H1 (cell line): Measurements from ENCODE around the gene USH2A. TPM values are rescaled to one million over a fixed set of nuclear protein-coding genes. Genes with fewer than 3 reads are reported as not detected.

Experiments
- CTCF ChIA-PET: fragments of 300-600 bp; sonication (Branson Sonifier 250); formaldehyde crosslinking; loops from one replicate; lab custom pipeline; 2021; ENCODE audit not compliant: partially characterized antibody; lab: Charles Lee
- POLR2A ChIA-PET: fragments of 300-600 bp; sonication (Branson Sonifier 250); formaldehyde crosslinking; loops from one replicate; lab custom pipeline; 2021; ENCODE audit warnings: inconsistent platforms; ENCODE audit not compliant: partially characterized antibody; lab: Charles Lee
- DNase-seq, 2 experiments: peaks; one replicate each; pipeline versions ENCODE4 v3.0.0 to v3.0.0-alpha.2; 2010 to 2022; ENCODE audit warnings: low spot score in 2 of 2, low read depth in 1 of 2, mixed read lengths in 1 of 2
- FAIRE-seq: peaks from 2 replicates; lab custom pipeline; 2011; peaks lifted over from hg19 to GRCh38; lab: Jason Lieb, UNC
- H2AFZ ChIP-seq: 2 replicates; pipeline ENCODE4 v1.8.1; 2012; ENCODE audit warnings: low read length, inconsistent platforms
- H2AK5ac ChIP-seq: 2 replicates; pipeline ENCODE4 v1.6.1; 2013; ENCODE audit warnings: low read depth, low read length
- H2BK120ac ChIP-seq: replicated peaks from 2 replicates; pipeline ENCODE3; 2013; ENCODE audit warnings: low read depth, low read length, inconsistent platforms
- H2BK12ac ChIP-seq: 2 replicates; pipeline ENCODE4 v1.6.1; 2013; ENCODE audit warnings: low read depth, low read length
- H2BK15ac ChIP-seq: 2 replicates; pipeline ENCODE4 v1.6.1; 2013; ENCODE audit warnings: low read length
- H2BK20ac ChIP-seq: 2 replicates; pipeline ENCODE4 v1.6.1; 2013; ENCODE audit warnings: low read length
- H2BK5ac ChIP-seq: 2 replicates; pipeline ENCODE4 v1.6.1; 2013; ENCODE audit warnings: low read depth, low read length
- H3K14ac ChIP-seq: 2 replicates; pipeline ENCODE4 v1.6.1; 2013; ENCODE audit warnings: inconsistent platforms; ENCODE audit not compliant: insufficient read length
- H3K18ac ChIP-seq: 2 replicates; pipeline ENCODE4 v1.6.1; 2013; ENCODE audit warnings: low read length; ENCODE audit errors: extremely low read depth
- H3K23ac ChIP-seq: 2 replicates; pipeline ENCODE4 v1.6.1; 2013; ENCODE audit warnings: inconsistent platforms; ENCODE audit not compliant: insufficient read length
- H3K23me2 ChIP-seq: 2 replicates; pipeline ENCODE4 v1.6.1; 2013; ENCODE audit warnings: low read depth, low read length
- H3K27ac ChIP-seq: 2 replicates; pipeline ENCODE4 v1.6.1; 2011; ENCODE audit warnings: low read depth, low read length, inconsistent platforms
- H3K27me3 ChIP-seq, 4 experiments: replicated peaks in 1 of 4; 1 replicate in 1 of 4; 2 replicates in 3 of 4; pipeline versions ENCODE4 v1.6.1 to v1.8.1; 2011 to 2013; ENCODE audit warnings: low read length in 3 of 4, mild to moderate bottlenecking in 3 of 4, inconsistent platforms in 2 of 4, mixed read lengths in 2 of 4, moderate library complexity in 1 of 4; ENCODE audit not compliant: control insufficient read depth in 3 of 4, insufficient read depth in 3 of 4; ENCODE audit errors: extremely low read depth in 1 of 4
- H3K36me3 ChIP-seq, 4 experiments: 2 replicates each; pipeline versions ENCODE4 v1.6.1 to v1.8.1; 2011 to 2013; ENCODE audit warnings: mild to moderate bottlenecking in 4 of 4, low read length in 3 of 4, moderate library complexity in 2 of 4, control low read depth in 1 of 4, inconsistent platforms in 1 of 4; ENCODE audit not compliant: insufficient read depth in 4 of 4, control insufficient read depth in 2 of 4
- H3K4ac ChIP-seq: replicated peaks from 2 replicates; pipeline ENCODE3; 2013; ENCODE audit warnings: low read length, low read depth, mixed read lengths, inconsistent platforms; ENCODE audit not compliant: insufficient read length
- H3K4me1 ChIP-seq, 4 experiments: replicated peaks in 1 of 4; 1 replicate in 1 of 4; 2 replicates in 3 of 4; pipeline versions ENCODE4 v1.6.1 to v1.8.1; 2011 to 2013; ENCODE audit warnings: low read length in 3 of 4, inconsistent platforms in 2 of 4, mixed read lengths in 1 of 4; ENCODE audit not compliant: insufficient read depth in 4 of 4, control insufficient read depth in 3 of 4
- H3K4me2 ChIP-seq, 2 experiments: 2 replicates each; pipeline versions ENCODE4 v1.6.1 to v1.8.1; 2011 to 2013; ENCODE audit warnings: low read depth in 2 of 2, low read length in 2 of 2, control low read depth in 1 of 2, inconsistent platforms in 1 of 2, mild to moderate bottlenecking in 1 of 2; ENCODE audit not compliant: insufficient read depth in 1 of 2
- H3K4me3 ChIP-seq, 4 experiments: fragments of 200-600, 300-600 bp in 1 of 4; sonication (generic), shearing (Covaris generic), sonication (Bioruptor Twin) in 1 of 4; 2 replicates each; pipeline versions ENCODE4 v1.5.1 to v1.8.1; 2011 to 2016; ENCODE audit warnings: low read length in 4 of 4, low read depth in 3 of 4, control low read depth in 2 of 4, inconsistent platforms in 2 of 4, mild to moderate bottlenecking in 2 of 4, mixed read lengths in 1 of 4, moderate library complexity in 1 of 4; ENCODE audit not compliant: insufficient read depth in 2 of 4; ENCODE audit errors: extremely low read depth in 1 of 4
- H3K56ac ChIP-seq: replicated peaks from 2 replicates; pipeline ENCODE3; 2013; ENCODE audit warnings: low read depth, mild to moderate bottlenecking, mixed read lengths, low read length, inconsistent platforms; ENCODE audit not compliant: insufficient read length
- H3K79me1 ChIP-seq: 2 replicates; pipeline ENCODE4 v1.6.1; 2013; ENCODE audit warnings: low read depth, low read length, control low read depth
- H3K79me2 ChIP-seq, 2 experiments: 2 replicates each; pipeline versions ENCODE4 v1.6.1 to v1.8.1; 2012 to 2013; ENCODE audit warnings: low read length in 2 of 2, mild to moderate bottlenecking in 2 of 2, inconsistent platforms in 1 of 2; ENCODE audit not compliant: insufficient read depth in 2 of 2, control insufficient read depth in 1 of 2
- H3K9ac ChIP-seq, 4 experiments: replicated peaks in 1 of 4; 1 replicate in 1 of 4; 2 replicates in 3 of 4; pipeline versions ENCODE4 v1.6.1 to v1.8.1; 2011 to 2013; ENCODE audit warnings: low read depth in 3 of 4, low read length in 3 of 4, control low read depth in 2 of 4, mild to moderate bottlenecking in 2 of 4, moderate library complexity in 2 of 4, inconsistent platforms in 1 of 4; ENCODE audit errors: extremely low read depth in 1 of 4
- H3K9me3 ChIP-seq, 2 experiments: 2 replicates each; pipeline versions ENCODE4 v1.6.1 to v1.8.1; 2012 to 2013; ENCODE audit warnings: mild to moderate bottlenecking in 2 of 2, moderate library complexity in 2 of 2, control low read depth in 1 of 2, inconsistent platforms in 1 of 2, low read depth in 1 of 2, low read length in 1 of 2, mixed read lengths in 1 of 2; ENCODE audit not compliant: insufficient read depth in 2 of 2
- H4K20me1 ChIP-seq, 2 experiments: replicated peaks in 1 of 2; 2 replicates each; pipeline versions ENCODE3 to v1.8.1; 2011 to 2013; ENCODE audit warnings: inconsistent platforms in 2 of 2, low read length in 2 of 2, mild to moderate bottlenecking in 1 of 2; ENCODE audit not compliant: insufficient read depth in 2 of 2, control insufficient read depth in 1 of 2
- H4K5ac ChIP-seq: 2 replicates; pipeline ENCODE4 v1.6.1; 2013; ENCODE audit warnings: low read length, low read depth, mixed read lengths, inconsistent platforms; ENCODE audit not compliant: insufficient read length
- H4K8ac ChIP-seq: 2 replicates; pipeline ENCODE4 v1.8.0; 2013; ENCODE audit warnings: mild to moderate bottlenecking, moderate library complexity, low read length, inconsistent platforms; ENCODE audit not compliant: insufficient read depth; ENCODE audit errors: extremely low read depth
- H4K91ac ChIP-seq: replicated peaks from 2 replicates; pipeline ENCODE3; 2013; ENCODE audit warnings: low read length, mixed read lengths, inconsistent platforms; ENCODE audit not compliant: insufficient read length
- CBX5 ChIP-seq: fragments of 300-800, 300-1000 bp; sonication (generic); IDR thresholded peaks from 2 replicates; pipeline ENCODE4 v1.7.1; 2016; ENCODE audit warnings: antibody characterized with exemption, low read length, low read depth
- EGR1 ChIP-seq: IDR thresholded peaks from 2 replicates; pipeline ENCODE4 v1.6.1; 2011; ENCODE audit warnings: low read depth, low read length, borderline replicate concordance
- NANOG ChIP-seq: IDR thresholded peaks from 2 replicates; pipeline ENCODE4 v1.6.1; 2011; ENCODE audit warnings: low read length, low read depth, mild to moderate bottlenecking, inconsistent platforms; ENCODE audit not compliant: insufficient read depth, poor library complexity, severe bottlenecking
- POLR2A ChIP-seq, 2 experiments: IDR thresholded peaks; 1 replicate in 1 of 2; 2 replicates in 1 of 2; pipeline ENCODE4 v1.6.1; 2011; ENCODE audit warnings: low read depth in 2 of 2, low read length in 2 of 2, mild to moderate bottlenecking in 2 of 2; ENCODE audit errors: control extremely low read depth in 1 of 2
- SIN3A ChIP-seq, 2 experiments: IDR thresholded peaks in 1 of 2; conservative IDR thresholded peaks in 1 of 2; 2 replicates each; pipeline ENCODE4 v1.6.1; 2011 to 2012; ENCODE audit warnings: low read length in 2 of 2, improper control_type of control experiment in 1 of 2, low read depth in 1 of 2, mild to moderate bottlenecking in 1 of 2
- SIX5 ChIP-seq: IDR thresholded peaks from 2 replicates; pipeline ENCODE4 v1.6.1; 2011; ENCODE audit warnings: mild to moderate bottlenecking, low read depth, low read length
- SUZ12 ChIP-seq: fragments of 200-600 bp; sonication (generic); IDR thresholded peaks from 2 replicates; pipeline ENCODE4 v1.6.1; 2012; ENCODE audit warnings: mild to moderate bottlenecking, inconsistent platforms, low read length, moderate library complexity, mixed read lengths
- TEAD4 ChIP-seq: IDR thresholded peaks from 2 replicates; pipeline ENCODE4 v1.6.1; 2012; ENCODE audit warnings: low read depth, low read length, inconsistent platforms, mixed read lengths
- WGBS, 2 experiments: shearing (Covaris generic) in 1 of 2; methylation state at CpG; one replicate each; pipeline versions ENCODE4 v1.1.6 to v1.1.7; 2013 to 2015; ENCODE audit warnings: low lambda C conversion rate in 2 of 2, mixed read lengths in 2 of 2, inconsistent platforms in 1 of 2, low coverage in 1 of 2, missing lambda C conversion rate in 1 of 2; ENCODE audit not compliant: insufficient replicate concordance in 2 of 2, insufficient coverage in 1 of 2, insufficient read length in 1 of 2; ENCODE audit errors: extremely low coverage in 1 of 2, missing lambda C conversion rate in 1 of 2; 5-methylcytosine and 5-hydroxymethylcytosine counted together
- polyA plus RNA-seq, 7 experiments: library from polyadenylated mRNA; depleted of rRNA in 3 of 7; stranded (reverse) in 5 of 7; unstranded in 2 of 7; fragments of >200 nt in 5 of 7; fragments of 200-250 nt in 2 of 7; gene quantifications; 1 replicate in 5 of 7; 2 replicates in 1 of 7; 4 replicates in 1 of 7; pipeline versions ENCODE4 v1.2.1 to v1.2.3, GENCODE V29; 2011 to 2013; ENCODE audit warnings: missing spikeins in 2 of 7, mixed read lengths in 2 of 7
- total RNA-seq: library from RNA; stranded (reverse); fragmentation: NEBNext Ultra II Directional; extraction: Animal tissue kit (Norgen Biotek cat#: 25700); gene quantifications from 2 replicates; pipeline ENCODE4 v1.2.1, GENCODE V29; 2021

USH2A gene
- total and polyA plus RNA-seq, 2 of the 8 experiments (the other 6 are each of a cell fraction or from before 2014, with no cell fraction given): 0.02 to 0.17 TPM

DNA sequence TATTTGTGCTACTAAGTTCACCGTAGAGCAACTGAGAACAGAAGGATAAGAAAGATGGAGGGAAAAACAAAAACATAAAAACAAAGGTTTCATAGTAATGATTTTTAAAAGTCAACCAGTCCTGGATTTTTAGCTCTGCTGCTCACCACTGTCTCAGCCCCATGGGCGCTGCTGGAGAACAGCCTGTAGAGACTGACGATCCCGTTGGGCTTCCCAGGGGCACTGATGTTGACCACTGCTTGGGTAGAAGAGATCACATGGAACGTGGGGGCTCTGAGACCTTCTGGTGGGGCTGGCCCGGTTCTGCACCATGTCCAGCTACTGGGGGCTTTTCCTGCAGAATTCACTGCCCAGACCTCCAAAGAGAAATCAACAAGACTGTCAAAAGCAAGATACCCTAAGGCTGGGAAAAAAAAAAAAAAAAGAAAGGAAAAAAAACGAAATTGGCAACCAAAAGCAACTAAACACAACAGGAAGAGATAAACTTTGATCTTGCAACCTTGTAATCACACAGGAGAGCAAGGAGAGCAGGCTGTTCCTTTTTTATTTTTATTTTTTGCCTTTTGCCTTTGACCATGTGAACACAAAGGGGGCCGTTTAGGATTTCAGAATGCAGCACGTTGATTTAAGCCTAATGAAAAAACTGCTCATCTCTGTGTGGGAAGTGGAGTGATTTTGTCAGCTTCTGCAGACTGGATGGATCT is 772.6 kb downstream of the USH2A start:
- Histone ChIP-seq H2AK5ac (no peak overlapping the region), H3K23me2 (no peaks in the 10 kb centered on the region), H2BK12ac (peak overlapping the region; percentile 39; the same call in 1 of the 2 replicates), H4K91ac (no peak overlapping the region), H3K4ac (no peak overlapping the region), H2BK20ac (no peak overlapping the region), H4K5ac (no peak overlapping the region), H3K23ac (no peak overlapping the region), H3K4me3 (no peak overlapping the region), H4K20me1 (no peaks in the 10 kb centered on the region), H3K9me3 (no peaks in the 10 kb centered on the region), H3K18ac (peak overlapping the region; percentile 5; the same call in 1 of the 2 replicates), H3K79me2 (no peaks in the 10 kb centered on the region), H3K14ac (no peak overlapping the region), H3K36me3 (no peaks in the 10 kb centered on the region), H2BK15ac (no peak overlapping the region), H3K9ac (no peak overlapping the region), H3K4me1 (peaks cover 0 to 29% (median 11%) of the 10 kb centered on the region in 4 experiments; a peak in 5 of 7 replicates), H3K4me2 (no peak overlapping the region; a peak in 1 of 4 replicates), H3K27ac (no peak overlapping the region), H2BK120ac (peak overlapping the region; percentile 12), H2AFZ (no peak overlapping the region), H3K27me3 (no peaks in the 10 kb centered on the region), H2BK5ac (no peak overlapping the region; the same call in 1 of the 2 replicates), H3K79me1 (no peaks in the 10 kb centered on the region), H4K8ac (no peak overlapping the region), H3K56ac (no peak overlapping the region)
- no peak for DNase-seq
- WGBS, 2 experiments: 56% methylated on average over 9 of the region's 9 CpGs; no CpG with 5 or more reads in 1 of the 2 experiments
- no peak for FAIRE-seq
- ChIA-PET CTCF (no interaction called here), POLR2A (interaction anchor here (1.1 kb wide), 1 partner anchor 9 kb away, joined by 3 read pairs; no protein-coding TSS in a partner anchor)
- no peak for TF ChIP-seq SUZ12
- no peak for TF ChIP-seq TEAD4
- TF ChIP-seq SIX5: no peak
- TF ChIP-seq POLR2A (IDR thresholded peaks at IDR 0.05; ENCODE audit: control extremely low read depth in 1 of 2, low read depth in 2 of 2, low read length in 2 of 2): no peak
- TF ChIP-seq EGR1: no peak
- TF ChIP-seq CBX5: no peak
- TF ChIP-seq NANOG: no peak
- no peak for TF ChIP-seq SIN3A (conservative IDR thresholded peaks at IDR 0.05 in 1 of 2, IDR thresholded peaks at IDR 0.05 in 1 of 2; ENCODE audit: low read depth in 1 of 2, low read length in 2 of 2)
- TF ChIP-seq, all 59 proteins: peak for 0
